ENCODE data around the gene WWTR1.

WWTR1 gene

DNA sequence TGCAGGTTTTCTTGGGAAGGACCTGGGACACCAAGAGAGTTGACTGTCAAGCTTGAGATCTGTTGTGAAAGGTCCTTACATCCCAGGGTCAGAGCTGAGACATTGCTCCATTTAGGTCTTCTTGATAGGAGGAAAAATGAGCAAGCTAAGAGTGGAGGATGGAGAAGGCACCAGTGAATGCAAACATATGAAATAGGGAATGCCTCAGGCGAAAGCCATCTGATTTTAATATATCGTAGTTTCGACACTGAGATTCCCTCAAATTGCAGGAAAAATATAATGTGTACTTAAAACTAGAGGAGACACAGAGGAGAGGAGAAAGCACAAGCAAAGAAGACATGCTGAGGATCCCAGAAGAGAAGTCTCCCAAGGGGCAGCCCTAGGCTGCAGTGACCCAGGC, 97.8 kb downstream of the WWTR1 start:
- no peak for DNase-seq

- DNase-seq: no peak
Observed at GRCh38 chr3:149559525-149559924, 98.3 kb downstream of the WWTR1 start.

- no peak for DNase-seq
Observed at GRCh38 chr3:149555927-149556326, 101.9 kb downstream of the WWTR1 start.

- no peak for DNase-seq
Observed at GRCh38 chr3:149554826-149555225, 103.0 kb downstream of the WWTR1 start.

DNA sequence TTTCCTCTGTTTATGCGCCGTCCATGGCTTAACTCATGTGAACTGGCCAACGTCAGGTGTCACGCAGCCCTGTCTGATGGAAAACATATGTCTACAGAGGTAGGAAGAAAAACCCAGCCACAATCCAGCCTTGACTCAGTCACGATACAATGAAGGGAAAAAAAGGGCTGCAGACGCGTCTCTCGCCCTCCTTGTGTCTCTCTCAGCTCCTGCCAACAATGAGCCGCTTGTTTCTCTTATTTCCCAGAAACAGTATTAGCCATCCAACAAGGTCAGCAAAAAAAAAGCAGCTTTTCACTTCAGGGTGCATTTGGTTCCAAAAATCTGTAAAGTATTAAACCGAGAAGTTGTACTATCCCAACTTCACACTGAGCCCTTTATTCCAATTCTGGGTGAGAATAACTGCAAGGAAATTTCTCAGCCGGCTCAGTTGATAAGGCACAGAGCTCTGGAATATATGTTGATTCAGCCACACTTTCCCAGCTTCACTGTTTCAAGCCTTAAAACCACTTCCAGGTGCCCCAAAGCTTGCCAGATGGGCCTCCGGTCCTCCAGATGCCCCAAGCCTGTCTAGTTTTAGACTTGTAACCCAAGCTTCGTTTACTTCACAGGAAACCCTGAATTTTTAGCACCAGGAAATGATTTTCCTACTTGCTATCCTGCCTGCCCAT, 103.9 kb downstream of the WWTR1 start:
- no peak for DNase-seq

- DNase-seq: no peak
Observed at GRCh38 chr3:149552700-149553099, 105.1 kb downstream of the WWTR1 start.

GRCh38 chr3:149551500-149551899, 106.3 kb downstream of the WWTR1 start:
- no peak for DNase-seq

DNA sequence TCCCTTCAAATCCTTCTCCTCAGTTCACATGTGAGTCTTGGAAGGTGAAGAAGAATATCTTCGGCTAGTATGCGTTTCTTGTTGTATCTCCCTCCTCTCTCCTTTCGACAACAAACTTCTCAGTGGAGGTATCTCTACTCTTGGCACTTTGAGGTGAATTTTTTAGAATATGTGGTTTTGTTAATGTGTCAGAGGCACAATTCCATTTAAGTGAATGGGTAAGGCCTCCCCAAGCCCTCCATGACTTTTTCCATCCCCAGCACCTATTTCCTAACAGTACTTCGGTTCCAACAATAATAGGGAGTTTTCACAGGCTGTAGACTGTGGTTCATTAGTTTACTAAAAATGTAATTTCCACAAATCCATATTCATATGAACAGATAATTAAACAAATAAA, 109.2 kb downstream of the WWTR1 start:
- DNase-seq: no peak

- DNase-seq: no peak
Observed at GRCh38 chr3:149547954-149548668, 109.7 kb downstream of the WWTR1 start.

- DNase-seq: no peak
Observed at GRCh38 chr3:149547413-149547812, 110.4 kb downstream of the WWTR1 start.

GRCh38 chr3:149545049-149545448, 112.8 kb downstream of the WWTR1 start:
- DNase-seq: no peak

DNA sequence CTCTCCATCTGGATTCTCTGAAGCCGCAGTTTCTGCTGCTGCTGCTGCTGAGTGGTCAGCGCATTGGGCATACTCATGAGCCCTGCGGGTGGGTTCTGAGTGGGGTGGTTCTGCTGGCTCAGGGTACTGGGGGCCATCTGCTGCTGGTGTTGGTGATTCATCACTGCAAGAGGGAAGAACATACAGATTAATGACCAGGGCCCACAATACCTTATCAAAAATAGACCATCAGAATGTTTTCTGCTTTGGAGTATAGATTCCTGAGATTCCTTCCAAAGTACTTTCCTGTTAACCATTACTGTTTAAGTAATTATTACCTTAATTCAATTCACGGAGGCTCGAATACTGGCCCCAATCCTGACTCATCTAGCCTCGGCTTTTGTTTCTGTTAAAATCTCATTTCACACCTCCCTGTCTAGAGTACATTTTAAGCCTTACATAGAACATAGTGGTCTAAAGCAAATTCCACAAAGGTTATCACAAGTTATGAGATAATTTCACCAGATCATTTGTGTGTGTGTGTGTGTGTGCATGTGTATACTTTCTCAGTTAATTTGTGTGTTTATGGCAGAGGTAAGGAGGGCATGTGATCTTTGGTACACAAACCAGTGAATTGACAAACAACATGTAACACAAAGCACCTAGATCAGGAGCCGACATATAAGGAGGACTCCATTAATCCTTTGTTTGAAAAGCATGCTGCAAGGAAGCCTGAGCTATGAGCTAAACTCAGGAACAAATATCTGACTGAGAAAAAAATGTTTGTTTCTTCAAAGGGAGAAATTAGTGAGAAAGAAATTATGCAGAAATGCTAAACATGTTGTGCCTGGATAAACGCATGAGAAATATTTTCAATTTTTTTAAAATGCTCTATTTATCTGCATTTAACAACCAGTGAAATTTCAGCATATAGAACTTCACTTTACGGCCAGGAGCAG, 115.2 kb downstream of the WWTR1 start:
- no peak for DNase-seq

DNA sequence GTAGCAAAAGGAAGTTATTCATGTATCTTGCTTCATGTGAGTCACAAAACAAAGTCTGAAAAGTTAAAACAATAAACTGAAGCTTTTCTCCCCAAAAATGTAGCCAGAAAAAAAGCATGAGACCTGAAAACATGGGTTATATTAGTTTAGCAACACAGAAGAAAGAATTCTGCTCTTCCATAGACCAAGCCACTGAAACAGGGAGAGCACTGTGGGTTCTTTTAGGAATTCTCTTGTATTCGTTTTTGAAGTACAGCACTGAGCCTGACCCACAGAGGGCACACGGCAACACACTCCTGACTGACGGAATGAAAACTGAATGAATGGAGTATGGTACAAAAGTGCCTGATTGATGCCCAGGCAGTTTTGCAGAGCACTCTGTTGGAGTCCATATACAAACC, 116.7 kb downstream of the WWTR1 start:
- DNase-seq: no peak

DNA sequence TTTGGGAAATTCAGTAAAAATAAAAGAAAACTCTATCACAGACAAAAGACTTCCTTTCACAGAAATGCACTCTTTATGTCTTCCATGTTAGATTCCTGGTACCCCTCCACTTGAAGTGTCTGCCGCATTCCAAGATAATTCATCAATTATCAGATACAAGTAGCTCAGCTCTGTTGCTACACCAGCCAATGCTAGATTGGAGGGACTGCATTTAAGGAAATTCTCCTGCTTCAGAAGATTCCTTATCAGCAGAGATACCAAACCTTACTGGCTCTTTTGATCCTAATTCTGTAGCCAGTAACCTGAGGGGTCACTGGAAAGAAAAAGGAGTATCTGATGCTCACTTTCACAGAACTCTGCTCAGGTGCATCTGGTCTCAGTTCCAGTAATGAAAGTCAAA, 119.5 kb downstream of the WWTR1 start:
- DNase-seq: no peak

DNA sequence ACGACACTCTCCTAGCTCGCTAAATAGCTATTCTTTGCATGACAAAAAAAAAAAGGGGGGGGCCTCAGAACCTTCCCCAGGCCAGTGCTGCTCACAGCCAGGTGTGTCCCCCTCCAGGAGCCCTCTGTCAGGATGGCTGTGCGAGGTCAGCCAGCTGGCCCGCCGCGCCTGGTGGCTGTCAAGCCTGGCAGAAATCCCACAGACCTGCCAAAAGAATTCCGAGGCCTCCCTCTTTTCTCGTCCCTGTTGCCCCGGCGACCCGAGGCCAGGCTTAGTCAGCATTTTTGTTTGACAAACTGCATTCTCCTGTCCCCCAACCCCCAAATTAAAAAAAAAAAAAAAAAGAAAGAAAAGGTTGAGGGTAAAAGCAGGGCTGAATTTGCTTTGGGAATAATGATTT, 121.4 kb downstream of the WWTR1 start:
- DNase-seq: no peak

GRCh38 chr3:149535333-149535685, 122.5 kb downstream of the WWTR1 start:
- DNase-seq: no peak

DNA sequence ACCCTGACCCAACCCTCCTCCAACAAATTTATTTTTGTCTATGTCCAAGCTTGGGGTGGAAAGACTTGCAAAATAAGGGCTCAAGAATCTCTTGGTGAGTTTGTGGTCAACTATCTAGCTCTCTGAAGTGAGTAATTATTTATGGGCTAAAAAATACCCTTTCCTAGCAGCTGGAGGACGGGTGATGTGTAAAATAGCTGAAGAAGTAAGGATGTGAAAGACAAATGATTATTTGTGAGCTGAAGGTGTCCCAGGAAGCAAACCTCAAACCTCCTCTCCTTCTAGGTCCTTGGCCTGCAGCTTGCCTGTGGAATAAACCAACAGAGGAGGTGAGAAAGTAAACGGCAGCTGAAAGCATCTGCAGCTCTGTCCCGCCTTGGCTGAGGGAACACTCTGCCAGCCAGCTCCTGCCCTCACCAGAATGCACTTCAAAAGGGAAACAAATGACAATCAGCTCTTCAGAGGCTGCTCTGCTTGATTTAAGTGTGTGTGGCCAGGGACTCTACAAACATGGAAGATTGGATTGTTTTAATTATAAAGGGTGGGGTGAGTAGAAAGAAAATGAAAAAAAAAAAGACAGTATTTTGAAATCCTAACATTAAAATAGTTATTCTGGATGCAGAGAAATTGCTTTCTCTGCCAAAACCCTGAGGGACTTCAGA, 123.0 kb downstream of the WWTR1 start:
- DNase-seq: no peak

- DNase-seq: no peak
Observed at GRCh38 chr3:149534082-149534481, 123.7 kb downstream of the WWTR1 start.

DNA sequence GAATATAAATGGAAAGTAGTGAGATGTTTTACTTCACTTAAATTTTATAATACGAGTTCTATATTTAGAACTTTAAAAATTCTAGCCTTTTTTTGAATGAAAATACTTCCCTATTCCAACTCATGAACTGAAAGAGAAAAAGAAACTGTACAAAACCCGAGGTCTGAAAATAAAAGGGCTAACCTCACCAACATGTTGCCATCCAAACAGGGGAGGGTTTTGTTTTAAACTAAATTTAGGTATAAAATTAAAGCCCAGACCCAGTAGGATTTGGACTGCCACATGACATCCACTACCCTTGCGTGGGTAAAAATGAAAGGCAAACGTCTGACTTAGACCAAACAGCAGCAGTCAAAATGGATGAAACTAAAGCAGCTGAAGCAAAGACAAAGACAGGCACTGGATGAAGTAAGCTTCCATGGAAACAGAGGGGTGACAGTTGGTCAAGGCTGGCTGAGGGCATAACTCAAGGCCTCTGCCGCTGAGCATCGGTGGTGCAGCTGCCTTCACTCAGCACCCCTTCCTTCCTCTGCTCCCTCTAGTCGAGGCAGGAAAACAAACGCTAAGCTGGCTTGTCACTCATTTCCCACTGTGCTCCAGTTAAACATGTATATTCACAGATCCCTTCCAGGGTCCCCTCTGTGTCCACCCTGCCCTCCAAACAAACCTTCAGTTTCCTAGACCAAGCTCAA, 125.2 kb downstream of the WWTR1 start:
- DNase-seq: no peak

GRCh38 chr3:149529099-149529498, 128.7 kb downstream of the WWTR1 start:
- DNase-seq: no peak

GRCh38 chr3:149528340-149528650, 129.5 kb downstream of the WWTR1 start:
- DNase-seq: no peak

- DNase-seq: peak; percentile 32
Observed at GRCh38 chr3:149527531-149528339, 130.1 kb downstream of the WWTR1 start.

Measured in NCI-H82 (cell line).